Measurements from ENCODE around the gene PHLDB2. TPM values are rescaled to one million over a fixed set of nuclear protein-coding genes. Genes with fewer than 3 reads are reported as not detected.

PHLDB2 gene
- total and polyA plus RNA-seq, 2 of the 4 experiments (the other 2 are of a cell fraction), result 10.6 to 28.7 TPM

DNA sequence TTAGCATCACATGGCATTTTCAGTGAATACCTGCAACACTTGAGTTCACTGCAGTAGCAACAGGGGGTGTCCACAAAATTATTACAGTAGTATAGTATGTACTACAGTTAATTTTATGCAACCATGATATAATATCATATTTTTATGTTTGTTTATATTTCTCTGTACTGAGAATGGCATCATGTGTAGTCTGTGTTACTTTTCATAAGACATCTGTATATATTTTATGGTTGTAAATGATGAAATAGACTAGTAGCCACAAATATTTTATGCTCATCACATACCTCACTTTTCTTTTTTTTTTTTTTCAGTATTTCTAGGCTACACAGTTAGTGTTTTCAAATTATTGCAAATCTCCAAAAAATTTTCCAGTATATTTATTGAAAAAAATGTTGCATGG lies 22.4 kb downstream of the PHLDB2 start (continued):
- no peak for TF ChIP-seq RCOR1 (IDR thresholded peaks at IDR 0.05; ENCODE audit: insufficient replicate concordance, low read length)
- TF ChIP-seq RAD21 (IDR thresholded peaks at IDR 0.05; ENCODE audit: low read length), result no peak
- no peak for TF ChIP-seq CEBPB (IDR thresholded peaks at IDR 0.05; ENCODE audit: low read depth, low read length)

GRCh38 chr3:111882194-111882593 lies 23.1 kb downstream of the PHLDB2 start:
- Histone ChIP-seq H2BK20ac (ENCODE audit: low read depth, low read length) (no peak overlapping the region), H4K20me1 (ENCODE audit: insufficient read depth, low read length) (no peaks in the 10 kb centered on the region), H3K79me1 (ENCODE audit: low read depth in 1 of 2, low read length in 2 of 2) (peaks cover 0 to 21% of the 10 kb centered on the region in 2 experiments; a peak in 1 of 4 replicates), H2BK15ac (ENCODE audit: low read depth, low read length) (no peak overlapping the region), H3K56ac (ENCODE audit: extremely low read depth, insufficient read depth, low read length) (no peak overlapping the region), H2AK9ac (replicated peaks; ENCODE audit: low read depth, low read length, poor library complexity) (no peak overlapping the region), H3K18ac (ENCODE audit: low read depth, low read length) (no peak overlapping the region), H4K8ac (ENCODE audit: low read depth in 2 of 2, low read length in 2 of 2) (no peak overlapping the region), H2BK120ac (ENCODE audit: low read depth, low read length) (no peak overlapping the region), H3K14ac (replicated peaks; ENCODE audit: low read depth, low read length) (no peak overlapping the region), H3K27ac (ENCODE audit: insufficient read depth, low read length) (no peak overlapping the region), H3K23ac (ENCODE audit: low read depth, low read length) (no peak overlapping the region), H4K5ac (ENCODE audit: low read depth, low read length) (no peak overlapping the region), H2AFZ (replicated peaks; ENCODE audit: low read length, poor library complexity) (no peak overlapping the region), H4K91ac (ENCODE audit: insufficient read depth, low read depth, low read length) (no peak overlapping the region), H3K9ac (ENCODE audit: low read depth, low read length) (no peak overlapping the region), H3K27me3 (ENCODE audit: control insufficient read depth, insufficient read depth, low read length) (no peaks in the 10 kb centered on the region), H3K9me1 (ENCODE audit: insufficient read depth, low read length) (no peaks in the 10 kb centered on the region), H3K9me3 (ENCODE audit: control insufficient read depth, insufficient read depth, low read length) (peaks cover 1% of the 10 kb centered on the region; the same call in 1 of the 2 replicates), H3K4me1 (ENCODE audit: control insufficient read depth, insufficient read depth, low read length) (no peaks in the 10 kb centered on the region), H3K4ac (ENCODE audit: low read depth, low read length) (no peak overlapping the region), H3K4me3 (ENCODE audit: insufficient read depth, low read depth, low read length) (no peak overlapping the region), H3K36me3 (ENCODE audit: control insufficient read depth, insufficient read depth, low read length) (peaks cover 12% of the 10 kb centered on the region), H2BK5ac (ENCODE audit: low read depth, low read length, poor library complexity, severe bottlenecking) (no peak overlapping the region), H2AK5ac (ENCODE audit: low read depth, low read length) (no peak overlapping the region), H3K4me2 (ENCODE audit: low read depth, low read length) (no peak overlapping the region)
- POLR2A ChIA-PET (ENCODE audit: unreplicated experiment), result no interaction called here
- ATAC-seq (ENCODE audit: low read depth), result no peak
- CTCF ChIA-PET, result interaction anchor here (1.4 kb wide), 1 partner anchor 13 kb away, joined by 4 read pairs; no protein-coding TSS in a partner anchor
- intact Hi-C loops (cut with micrococcal nuclease), result no loop called here
- dilution Hi-C loops (cut with HindIII; ENCODE audit: low sequenced_read_pairs, unreplicated experiment), result no loop called here
- no peak for DNase-seq
- 80% methylated on average over 1 of the region's 2 CpGs; no CpG with 5 or more reads in 1 of the 2 experiments for WGBS, 2 experiments (ENCODE audit: extremely low coverage in 2 of 2, insufficient read length in 1 of 2)
- in situ Hi-C loops (cut with MboI; ENCODE audit: low sequenced_read_pairs), result no loop called here
- BruUV-seq (replicated peaks), result no TSS peak
- TF ChIP-seq ELK1 (IDR thresholded peaks at IDR 0.05; ENCODE audit: borderline replicate concordance, low read depth, low read length) (no peak), MAFK (IDR thresholded peaks at IDR 0.05; ENCODE audit: low read depth, low read length) (no peak), FOS (IDR thresholded peaks at IDR 0.05; ENCODE audit: low read depth, low read length) (no peak), BHLHE40 (IDR thresholded peaks at IDR 0.05; ENCODE audit: low read depth, low read length) (no peak), MXI1 (IDR thresholded peaks at IDR 0.05; ENCODE audit: borderline replicate concordance, low read depth, low read length) (no peak), CHD1 (IDR thresholded peaks at IDR 0.05; ENCODE audit: low read depth, low read length) (no peak), RFX5 (IDR thresholded peaks at IDR 0.05; ENCODE audit: low read depth, low read length) (no peak), RAD21 (IDR thresholded peaks at IDR 0.05; ENCODE audit: low read length) (no peak), POLR2A (IDR thresholded peaks at IDR 0.05; ENCODE audit: low read depth, low read length) (no peak), NFE2L2 (IDR thresholded peaks at IDR 0.05; ENCODE audit: low read depth, low read length) (no peak), MAZ (IDR thresholded peaks at IDR 0.05; ENCODE audit: borderline replicate concordance, low read depth, low read length) (no peak), CEBPB (IDR thresholded peaks at IDR 0.05; ENCODE audit: low read depth, low read length) (no peak), RCOR1 (IDR thresholded peaks at IDR 0.05; ENCODE audit: insufficient replicate concordance, low read length) (no peak), SMC3 (IDR thresholded peaks at IDR 0.05; ENCODE audit: low read depth, low read length) (no peak)
- TF ChIP-seq, protein P1, sequence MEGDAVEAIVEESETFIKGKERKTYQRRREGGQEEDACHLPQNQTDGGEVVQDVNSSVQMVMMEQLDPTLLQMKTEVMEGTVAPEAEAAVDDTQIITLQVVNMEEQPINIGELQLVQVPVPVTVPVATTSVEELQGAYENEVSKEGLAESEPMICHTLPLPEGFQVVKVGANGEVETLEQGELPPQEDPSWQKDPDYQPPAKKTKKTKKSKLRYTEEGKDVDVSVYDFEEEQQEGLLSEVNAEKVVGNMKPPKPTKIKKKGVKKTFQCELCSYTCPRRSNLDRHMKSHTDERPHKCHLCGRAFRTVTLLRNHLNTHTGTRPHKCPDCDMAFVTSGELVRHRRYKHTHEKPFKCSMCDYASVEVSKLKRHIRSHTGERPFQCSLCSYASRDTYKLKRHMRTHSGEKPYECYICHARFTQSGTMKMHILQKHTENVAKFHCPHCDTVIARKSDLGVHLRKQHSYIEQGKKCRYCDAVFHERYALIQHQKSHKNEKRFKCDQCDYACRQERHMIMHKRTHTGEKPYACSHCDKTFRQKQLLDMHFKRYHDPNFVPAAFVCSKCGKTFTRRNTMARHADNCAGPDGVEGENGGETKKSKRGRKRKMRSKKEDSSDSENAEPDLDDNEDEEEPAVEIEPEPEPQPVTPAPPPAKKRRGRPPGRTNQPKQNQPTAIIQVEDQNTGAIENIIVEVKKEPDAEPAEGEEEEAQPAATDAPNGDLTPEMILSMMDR (conservative IDR thresholded peaks at IDR 0.05; ENCODE audit: low read depth, low read length), result no peak

Data from IMR-90 (cell line).